Ovary (tissue), 3 donors: ENCODE measurements around the gene RAB32.

Experiments used
- EP300 ChIP-seq: sonication (generic); formaldehyde crosslinking; IDR thresholded peaks from one replicate; pipeline ENCODE4 v1.6.1; 2017; ENCODE audit warnings: antibody characterized with exemption
- POLR2A ChIP-seq: fragments of 450-650 bp; IDR thresholded peaks from one replicate; pipeline ENCODE4 v1.6.1; 2017; ENCODE audit warnings: antibody characterized with exemption, mild to moderate bottlenecking, moderate library complexity
- TF ChIP-seq, protein P1 (sequence below), 3 donors: fragments of 450-650 bp in 2 of 3; fragments of 200-600 bp in 1 of 3; IDR thresholded peaks; one replicate each; pipeline versions ENCODE4 v1.5.1 to v1.8.0; 2016 to 2022; ENCODE audit warnings: antibody characterized with exemption in 3 of 3, mild to moderate bottlenecking in 1 of 3
- donor health status: DM: no; HTN: no; CAD: no.

DNA sequence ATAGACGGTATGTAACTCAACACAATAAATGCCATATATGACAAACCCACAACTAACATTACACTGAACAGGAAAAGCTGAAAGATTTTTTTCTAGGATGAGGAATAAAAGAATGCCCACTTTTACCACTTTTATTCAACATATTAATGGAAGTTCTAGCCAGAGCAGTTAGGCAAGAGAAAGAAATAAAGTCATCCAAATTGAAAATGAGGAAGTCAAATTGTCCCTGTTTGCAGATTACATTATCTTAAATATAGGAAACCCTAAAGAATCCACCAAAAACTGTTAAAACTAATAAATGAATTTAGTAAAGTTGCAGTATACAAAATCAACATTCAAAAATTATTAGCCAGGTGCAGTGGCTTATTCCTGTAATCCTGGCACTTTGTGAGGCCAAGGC lies 30.6 kb downstream of the RAB32 start:
- TF ChIP-seq POLR2A (no peak), EP300 (no peak)
- TF ChIP-seq, protein P1, sequence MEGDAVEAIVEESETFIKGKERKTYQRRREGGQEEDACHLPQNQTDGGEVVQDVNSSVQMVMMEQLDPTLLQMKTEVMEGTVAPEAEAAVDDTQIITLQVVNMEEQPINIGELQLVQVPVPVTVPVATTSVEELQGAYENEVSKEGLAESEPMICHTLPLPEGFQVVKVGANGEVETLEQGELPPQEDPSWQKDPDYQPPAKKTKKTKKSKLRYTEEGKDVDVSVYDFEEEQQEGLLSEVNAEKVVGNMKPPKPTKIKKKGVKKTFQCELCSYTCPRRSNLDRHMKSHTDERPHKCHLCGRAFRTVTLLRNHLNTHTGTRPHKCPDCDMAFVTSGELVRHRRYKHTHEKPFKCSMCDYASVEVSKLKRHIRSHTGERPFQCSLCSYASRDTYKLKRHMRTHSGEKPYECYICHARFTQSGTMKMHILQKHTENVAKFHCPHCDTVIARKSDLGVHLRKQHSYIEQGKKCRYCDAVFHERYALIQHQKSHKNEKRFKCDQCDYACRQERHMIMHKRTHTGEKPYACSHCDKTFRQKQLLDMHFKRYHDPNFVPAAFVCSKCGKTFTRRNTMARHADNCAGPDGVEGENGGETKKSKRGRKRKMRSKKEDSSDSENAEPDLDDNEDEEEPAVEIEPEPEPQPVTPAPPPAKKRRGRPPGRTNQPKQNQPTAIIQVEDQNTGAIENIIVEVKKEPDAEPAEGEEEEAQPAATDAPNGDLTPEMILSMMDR (IDR thresholded peaks at IDR 0.05), result no peak
